ENCODE data around the gene MEF2D.

The MEF2D gene

DNA sequence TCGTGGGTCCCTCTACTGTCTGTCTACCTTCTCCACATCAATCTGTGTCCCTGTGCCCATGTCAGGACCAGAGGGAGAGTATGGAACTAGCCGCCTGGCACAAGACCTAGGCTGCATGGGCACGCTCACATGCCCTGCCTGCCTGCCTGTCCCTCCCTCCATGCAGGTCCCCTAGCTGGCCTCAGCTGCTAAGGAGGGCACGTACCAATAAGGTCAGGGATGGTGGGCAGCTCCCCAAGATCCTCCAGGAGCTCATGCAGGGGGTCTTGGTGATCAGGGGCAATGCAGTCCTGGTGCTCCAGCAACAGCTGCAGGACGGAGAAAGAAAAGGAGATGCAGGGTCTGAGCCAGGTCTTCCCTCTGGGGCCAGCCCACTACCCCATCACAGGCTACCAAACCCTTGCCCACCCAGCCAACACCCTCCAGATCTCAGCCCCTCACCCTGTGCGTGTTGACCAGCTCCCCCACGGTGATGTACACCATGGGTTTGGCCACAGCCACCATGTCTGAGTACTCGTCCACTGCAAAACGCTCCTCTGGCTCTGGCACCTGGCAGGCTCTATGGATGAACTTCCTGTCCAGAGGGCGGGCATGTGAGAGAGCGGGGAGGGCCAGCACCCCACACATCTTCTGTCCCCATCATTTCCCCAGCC is 33.1 kb upstream of the MEF2D start:
- Mint-ChIP-seq H3K36me3 (no peaks in the 10 kb centered on the region), H3K4me1 (no peaks in the 10 kb centered on the region), H3K4me3 (no peak overlapping the region), H3K9me3 (no peaks in the 10 kb centered on the region), H3K27me3 (no peaks in the 10 kb centered on the region), H3K27ac (peak overlapping the region; percentile 4)
- ATAC-seq (replicated peaks) (no peak), DNase-seq (no peak)

DNA sequence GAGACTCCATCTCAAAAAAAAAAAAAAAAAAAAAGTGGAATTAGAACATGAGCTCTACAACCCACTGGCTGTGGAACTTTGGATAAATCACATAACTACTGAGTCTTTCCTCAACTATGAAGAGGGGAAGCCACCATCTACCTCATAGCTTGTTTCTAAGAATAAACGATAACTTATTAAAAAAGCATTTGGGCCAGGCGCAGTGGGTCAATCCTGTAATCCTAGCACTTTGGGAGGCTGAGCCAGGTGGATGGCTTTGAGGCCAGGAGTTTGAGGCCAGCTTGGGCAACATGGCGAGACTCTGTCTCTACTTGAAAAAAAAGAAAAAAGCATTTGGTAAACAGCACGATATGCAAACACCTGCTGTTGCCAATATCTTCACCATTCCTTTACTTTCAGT is 31.8 kb upstream of the MEF2D start:
- Mint-ChIP-seq H3K36me3 (no peaks in the 10 kb centered on the region), H3K9me3 (no peaks in the 10 kb centered on the region), H3K4me3 (no peak overlapping the region), H3K27me3 (no peaks in the 10 kb centered on the region), H3K4me1 (peaks cover 6% of the 10 kb centered on the region in 2 donors), H3K27ac (no peak overlapping the region)
- ATAC-seq (replicated peaks), result no peak
- no peak for DNase-seq

DNA sequence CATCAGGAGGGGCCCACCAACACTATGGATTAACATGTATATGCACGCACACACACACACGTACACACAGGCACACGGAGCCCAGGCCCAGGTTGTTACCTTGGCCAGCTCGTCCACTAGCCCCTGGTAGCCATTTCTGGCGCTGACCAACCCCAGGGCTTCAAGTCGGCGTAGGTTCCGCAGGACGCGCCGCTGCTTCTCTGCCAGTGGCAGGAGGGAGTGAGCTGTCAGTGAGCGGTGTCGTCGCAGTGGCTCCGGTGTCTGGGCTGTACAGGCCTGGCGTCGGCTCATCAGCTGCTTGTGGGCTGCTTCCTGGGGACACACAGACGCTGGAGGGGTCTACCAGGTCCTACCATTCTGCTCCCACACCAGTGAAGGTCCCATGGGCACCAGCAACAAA is 29.4 kb upstream of the MEF2D start:
- Mint-ChIP-seq H3K4me3 (no peak overlapping the region), H3K27ac (no peak overlapping the region), H3K9me3 (no peaks in the 10 kb centered on the region), H3K36me3 (peaks cover 0 to 2% of the 10 kb centered on the region in 2 donors), H3K27me3 (no peaks in the 10 kb centered on the region), H3K4me1 (peaks cover 13 to 21% of the 10 kb centered on the region in 2 donors)
- DNase-seq (no peak), ATAC-seq (replicated peaks) (no peak)

DNA sequence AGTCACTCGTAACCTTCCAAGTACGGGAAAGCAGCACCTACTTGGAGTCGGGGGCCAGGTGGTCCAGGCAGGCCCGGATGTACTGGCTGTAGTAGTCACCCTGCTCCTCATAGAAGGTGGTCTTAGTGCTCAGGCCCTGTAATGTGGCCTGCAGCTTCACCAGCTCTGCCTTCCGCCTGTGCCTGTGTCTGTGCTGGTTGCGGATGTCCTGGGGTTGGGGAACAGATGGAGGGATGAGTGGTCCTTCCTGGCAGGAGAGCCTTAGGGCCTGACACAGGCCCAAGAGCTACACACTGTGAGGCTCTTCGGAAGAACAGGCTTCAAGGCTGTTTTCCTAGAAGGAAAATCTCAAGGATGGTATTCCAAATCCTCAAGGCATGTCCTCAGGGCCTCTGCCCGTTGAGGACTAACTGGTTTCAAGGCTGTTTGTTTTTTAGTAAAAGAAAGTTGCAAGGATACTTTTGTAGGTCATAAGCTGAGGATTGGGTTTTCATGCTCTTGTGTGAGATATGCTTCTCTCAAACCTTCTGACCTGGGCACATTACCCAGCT is 28.4 kb upstream of the MEF2D start:
- Mint-ChIP-seq H3K27me3 (no peaks in the 10 kb centered on the region), H3K4me3 (no peak overlapping the region), H3K27ac (no peak overlapping the region), H3K36me3 (peaks cover 0 to 2% of the 10 kb centered on the region in 2 donors), H3K9me3 (no peaks in the 10 kb centered on the region), H3K4me1 (peaks cover 21 to 31% of the 10 kb centered on the region in 2 donors)
- no peak for ATAC-seq (replicated peaks)
- no peak for DNase-seq

DNA sequence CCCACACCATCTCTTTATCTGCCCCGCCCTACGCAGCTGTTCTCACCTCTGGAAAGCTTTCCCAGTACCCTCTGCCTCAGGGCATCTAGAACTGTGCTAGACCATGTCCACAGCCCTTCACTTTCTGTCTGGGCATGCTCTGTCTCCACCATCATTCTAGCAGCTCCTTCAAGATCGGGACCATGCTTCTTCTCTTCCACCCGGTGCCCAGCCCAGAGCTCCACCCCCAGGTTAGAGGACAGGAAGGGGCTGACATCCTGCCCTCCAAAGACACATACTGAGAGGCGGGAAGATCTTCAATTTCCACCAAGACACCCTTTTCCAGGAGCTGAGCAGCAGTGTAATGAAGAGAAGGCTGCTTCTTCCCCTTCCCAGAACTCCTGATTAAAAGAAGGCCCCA is 27.7 kb upstream of the MEF2D start:
- DNase-seq (no peak), ATAC-seq (replicated peaks) (no peak)
- no peak overlapping the region for H3K4me3 Mint-ChIP-seq
- no peaks in the 10 kb centered on the region for H3K9me3 Mint-ChIP-seq
- no peaks in the 10 kb centered on the region for H3K27me3 Mint-ChIP-seq
- H3K36me3 Mint-ChIP-seq, result peaks cover 0 to 2% of the 10 kb centered on the region in 2 donors
- H3K27ac Mint-ChIP-seq, result peak overlapping the region; percentile 5
- H3K4me1 Mint-ChIP-seq, result peaks cover 24 to 35% of the 10 kb centered on the region in 2 donors

DNA sequence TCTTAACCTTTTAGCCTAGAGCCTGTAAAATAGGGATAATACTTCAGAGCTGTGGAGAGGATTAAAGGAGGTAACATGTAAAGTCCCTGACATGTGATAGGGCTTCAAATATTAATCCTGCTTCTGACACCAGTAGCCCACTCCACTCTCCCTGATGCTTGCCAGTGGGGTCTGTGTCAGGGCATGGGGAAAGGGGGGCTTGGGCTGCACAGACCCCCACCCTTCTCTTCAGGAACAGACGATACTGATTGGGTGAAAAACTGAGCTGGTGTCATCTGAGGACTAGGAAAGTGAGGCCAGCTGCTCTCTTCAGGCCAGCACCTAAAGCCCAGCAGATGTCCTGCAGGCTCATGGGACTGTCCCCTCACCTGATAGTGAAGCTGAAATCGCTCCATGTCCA is 27.0 kb upstream of the MEF2D start:
- H3K27ac Mint-ChIP-seq, result no peak overlapping the region
- H3K27me3 Mint-ChIP-seq, result no peaks in the 10 kb centered on the region
- H3K4me1 Mint-ChIP-seq, result peaks cover 24 to 35% of the 10 kb centered on the region in 2 donors
- H3K9me3 Mint-ChIP-seq, result no peaks in the 10 kb centered on the region
- ATAC-seq (replicated peaks) (no peak), DNase-seq (no peak)
- H3K4me3 Mint-ChIP-seq, result no peak overlapping the region
- H3K36me3 Mint-ChIP-seq, result peaks cover 0 to 2% of the 10 kb centered on the region in 2 donors

DNA sequence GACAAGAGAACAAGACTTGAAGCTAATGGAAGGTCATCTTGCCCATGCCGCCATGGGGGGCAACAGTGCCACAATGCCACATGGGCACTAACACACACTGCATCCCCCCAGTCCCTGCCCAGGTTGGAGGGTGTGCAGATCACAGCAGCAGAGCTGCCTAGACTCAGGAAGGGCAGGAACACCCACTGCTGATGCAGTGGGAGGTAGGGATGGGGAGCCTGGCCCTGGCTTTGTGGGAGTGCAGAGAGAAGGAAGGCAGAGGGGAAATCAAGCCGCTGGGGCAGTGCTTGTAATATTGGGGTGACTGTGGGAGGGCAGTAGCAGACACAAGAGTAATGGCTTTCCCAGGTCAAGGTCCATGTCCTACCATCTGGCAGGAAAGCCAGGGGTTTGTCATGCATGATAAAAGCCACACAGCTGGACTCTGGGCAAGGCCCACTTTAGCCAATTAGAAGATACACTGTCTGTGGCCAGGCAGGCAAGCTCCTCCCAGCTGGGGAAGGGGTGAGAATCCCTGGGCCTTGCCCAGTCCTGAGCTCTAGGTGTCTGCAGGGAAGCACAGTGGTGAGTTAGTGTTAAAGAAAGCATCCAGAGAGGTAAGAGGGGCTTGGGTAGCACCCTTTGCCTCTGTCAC is 25.4 kb upstream of the MEF2D start:
- DNase-seq (no peak), ATAC-seq (replicated peaks) (no peak)
- H3K27ac Mint-ChIP-seq, result no peak overlapping the region
- H3K4me1 Mint-ChIP-seq, result peaks cover 24 to 35% of the 10 kb centered on the region in 2 donors
- no peaks in the 10 kb centered on the region for H3K9me3 Mint-ChIP-seq
- H3K36me3 Mint-ChIP-seq, result peaks cover 0 to 2% of the 10 kb centered on the region in 2 donors
- H3K4me3 Mint-ChIP-seq, result no peak overlapping the region
- H3K27me3 Mint-ChIP-seq, result no peaks in the 10 kb centered on the region

DNA sequence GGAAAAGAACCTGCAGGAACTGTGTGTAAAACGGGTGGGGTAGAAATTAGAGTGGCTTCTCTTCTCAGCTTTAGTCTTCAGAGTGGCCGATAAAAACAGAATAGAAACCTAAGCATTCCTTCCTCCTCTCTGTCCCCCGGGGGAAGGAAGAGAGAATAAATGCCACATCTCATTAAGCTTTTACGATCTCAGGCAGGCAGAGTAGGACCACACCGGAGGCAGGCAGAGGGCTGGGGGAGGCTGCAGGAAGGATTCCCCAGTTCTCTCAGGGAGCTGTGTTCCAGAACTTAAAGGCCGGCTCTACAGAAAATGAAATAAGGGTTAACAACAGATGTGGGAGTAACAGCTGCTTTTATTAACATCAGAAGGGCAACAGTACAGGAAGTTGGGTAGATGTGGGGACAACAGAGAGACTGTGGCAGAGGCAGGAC is 24.5 kb upstream of the MEF2D start:
- peak overlapping the region; percentile 71 to 77 for H3K4me3 Mint-ChIP-seq
- peak overlapping the region; percentile 90 for H3K27ac Mint-ChIP-seq
- H3K36me3 Mint-ChIP-seq, result peaks cover 0 to 2% of the 10 kb centered on the region in 2 donors
- H3K4me1 Mint-ChIP-seq, result peaks cover 24 to 35% of the 10 kb centered on the region in 2 donors
- DNase-seq, result no peak
- H3K27me3 Mint-ChIP-seq, result no peaks in the 10 kb centered on the region
- ATAC-seq (replicated peaks), result peak; percentile 54 to 56
- H3K9me3 Mint-ChIP-seq, result no peaks in the 10 kb centered on the region

DNA sequence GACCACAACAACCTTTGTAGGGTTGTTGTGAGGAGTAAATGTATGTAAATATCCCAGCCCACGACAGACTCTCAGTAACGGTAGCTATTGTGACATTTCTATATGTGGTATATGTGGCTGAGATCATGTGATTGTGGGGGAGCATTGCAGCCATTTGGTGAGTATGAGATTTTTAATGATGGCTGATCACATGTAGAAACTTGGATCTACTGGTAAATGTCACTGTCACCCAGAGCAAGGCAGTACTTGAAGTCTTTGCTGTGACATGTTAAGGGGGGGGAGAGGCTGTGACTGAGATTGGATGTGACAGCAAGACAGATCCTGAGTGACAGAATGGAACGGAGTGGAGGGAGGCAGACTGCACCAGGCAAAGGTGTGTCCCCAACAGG is 23.9 kb upstream of the MEF2D start:
- DNase-seq (no peak), ATAC-seq (replicated peaks) (peak; percentile 81 to 84)
- Mint-ChIP-seq H3K27ac (peak overlapping the region; percentile 90), H3K9me3 (no peaks in the 10 kb centered on the region), H3K27me3 (no peaks in the 10 kb centered on the region), H3K4me3 (peak overlapping the region; percentile 71 to 77), H3K36me3 (peaks cover 0 to 2% of the 10 kb centered on the region in 2 donors), H3K4me1 (peaks cover 24 to 35% of the 10 kb centered on the region in 2 donors)

DNA sequence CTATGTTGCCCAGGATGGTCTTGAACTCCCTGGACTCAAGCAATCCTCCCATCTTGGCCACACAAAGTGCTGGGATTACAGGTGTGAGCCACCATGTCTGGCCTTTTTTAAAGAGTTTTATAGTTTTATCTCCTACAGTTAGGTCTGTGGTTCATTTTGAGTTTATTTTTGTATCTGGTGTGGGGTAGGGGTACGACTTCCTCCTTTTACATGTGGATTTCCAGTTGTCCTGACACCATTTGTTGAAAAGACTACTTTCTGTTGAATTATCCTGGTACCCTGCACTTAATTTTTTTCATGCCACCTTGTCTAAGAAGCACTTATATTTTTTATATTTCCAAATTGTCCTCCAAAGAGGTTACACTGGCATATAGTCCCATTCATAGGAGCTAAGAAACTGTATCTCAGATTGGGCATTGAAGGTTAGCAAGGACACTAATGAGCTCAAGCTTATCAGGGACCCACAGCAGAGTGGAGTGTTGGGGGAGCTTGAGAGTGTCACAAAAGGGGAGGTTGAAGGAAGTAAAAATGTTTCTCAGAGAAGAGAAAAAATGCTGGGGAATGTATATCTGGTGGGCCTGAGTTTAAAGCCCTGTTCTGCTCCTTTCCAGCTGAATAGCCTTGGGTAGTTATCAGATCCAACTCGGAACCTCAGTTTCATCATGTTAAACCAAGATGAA is 23.4 kb upstream of the MEF2D start:
- peak overlapping the region; percentile 71 to 77 for H3K4me3 Mint-ChIP-seq
- H3K27me3 Mint-ChIP-seq, result no peaks in the 10 kb centered on the region

DNA sequence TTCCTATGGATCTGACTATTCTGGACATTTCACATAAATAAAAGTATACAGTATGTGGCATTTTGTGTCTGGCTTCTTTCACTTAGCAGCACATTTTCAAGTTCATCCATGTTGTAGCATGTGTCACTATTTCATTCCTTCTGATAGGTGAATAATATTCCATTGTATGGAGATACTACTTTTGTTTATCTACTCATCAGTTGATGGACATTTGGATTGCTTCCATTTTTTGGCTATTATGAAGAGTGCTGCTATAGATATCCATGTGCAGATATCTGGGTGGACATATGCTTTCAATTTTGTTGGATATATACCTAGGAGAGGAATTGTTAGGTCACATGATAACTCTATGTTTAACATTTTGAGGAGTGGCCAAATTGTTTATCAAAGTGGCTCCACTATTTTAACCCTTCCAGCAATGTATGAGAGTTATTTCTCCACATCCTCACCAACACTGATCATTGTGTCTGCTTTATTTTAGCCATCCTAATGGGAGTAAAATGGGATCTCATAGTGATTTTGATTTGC is 21.9 kb upstream of the MEF2D start:
- DNase-seq (no peak), ATAC-seq (replicated peaks) (no peak)
- H3K27ac Mint-ChIP-seq, result peak overlapping the region; percentile 63
- no peak overlapping the region for H3K4me3 Mint-ChIP-seq
- H3K27me3 Mint-ChIP-seq, result no peaks in the 10 kb centered on the region
- peaks cover 0 to 2% of the 10 kb centered on the region in 2 donors for H3K36me3 Mint-ChIP-seq
- peaks cover 18 to 29% of the 10 kb centered on the region in 2 donors for H3K4me1 Mint-ChIP-seq
- H3K9me3 Mint-ChIP-seq, result no peaks in the 10 kb centered on the region

More for the DNA sequence above, 23.4 kb upstream of the MEF2D start:
- peak overlapping the region; percentile 90 for H3K27ac Mint-ChIP-seq
- no peaks in the 10 kb centered on the region for H3K9me3 Mint-ChIP-seq
- peaks cover 0 to 2% of the 10 kb centered on the region in 2 donors for H3K36me3 Mint-ChIP-seq
- H3K4me1 Mint-ChIP-seq, result peaks cover 24 to 35% of the 10 kb centered on the region in 2 donors
- DNase-seq (no peak), ATAC-seq (replicated peaks) (peak in 1 of 2 donors; percentile 38)

DNA sequence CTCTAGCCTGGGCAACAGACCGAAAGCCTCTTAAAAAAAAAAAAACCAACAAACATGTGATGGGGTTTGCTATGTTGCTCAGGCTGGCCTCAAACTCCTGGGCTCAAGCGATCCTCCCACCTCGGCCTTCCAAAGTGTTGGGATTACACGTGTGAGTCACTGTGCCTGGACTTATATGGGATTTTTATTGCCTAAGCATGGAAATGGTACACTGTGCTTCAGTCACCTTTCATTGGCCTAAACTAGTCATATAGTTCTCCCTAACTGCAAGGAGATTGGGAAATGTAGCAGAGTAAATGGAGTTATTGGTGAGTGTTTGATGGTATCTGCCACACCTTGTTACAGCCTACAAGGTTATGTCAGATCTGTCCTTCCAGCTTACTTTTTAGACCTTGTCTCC is 17.2 kb upstream of the MEF2D start:
- no peaks in the 10 kb centered on the region for H3K9me3 Mint-ChIP-seq
- no peaks in the 10 kb centered on the region for H3K27me3 Mint-ChIP-seq
- ATAC-seq (replicated peaks) (no peak), DNase-seq (no peak)
- H3K36me3 Mint-ChIP-seq, result no peaks in the 10 kb centered on the region
- no peak overlapping the region for H3K4me3 Mint-ChIP-seq
- H3K27ac Mint-ChIP-seq, result no peak overlapping the region
- H3K4me1 Mint-ChIP-seq, result no peaks in the 10 kb centered on the region

DNA sequence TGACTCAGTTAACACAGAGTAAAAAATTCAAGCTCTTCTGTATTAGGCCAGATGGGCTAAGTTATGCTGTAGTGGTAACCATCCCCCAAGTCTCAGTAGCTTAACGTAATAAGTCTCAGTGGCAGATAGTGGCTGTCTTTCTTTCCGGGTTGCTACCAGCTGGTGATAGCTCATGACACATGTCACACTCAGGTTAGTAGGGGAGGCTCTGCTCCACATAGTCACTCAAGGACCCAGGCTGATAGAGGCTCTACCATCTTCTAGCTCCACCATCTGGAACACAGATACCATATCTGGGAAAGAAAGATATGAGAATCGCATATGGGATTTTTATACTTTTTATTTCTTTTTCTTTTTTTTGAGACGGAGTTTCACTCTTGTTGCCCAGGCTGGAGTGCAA is 16.2 kb upstream of the MEF2D start:
- Mint-ChIP-seq H3K4me3 (no peak overlapping the region), H3K9me3 (no peaks in the 10 kb centered on the region), H3K27ac (no peak overlapping the region), H3K36me3 (no peaks in the 10 kb centered on the region), H3K27me3 (no peaks in the 10 kb centered on the region), H3K4me1 (peaks cover 3 to 6% of the 10 kb centered on the region in 2 donors)
- ATAC-seq (replicated peaks) (no peak), DNase-seq (no peak)

DNA sequence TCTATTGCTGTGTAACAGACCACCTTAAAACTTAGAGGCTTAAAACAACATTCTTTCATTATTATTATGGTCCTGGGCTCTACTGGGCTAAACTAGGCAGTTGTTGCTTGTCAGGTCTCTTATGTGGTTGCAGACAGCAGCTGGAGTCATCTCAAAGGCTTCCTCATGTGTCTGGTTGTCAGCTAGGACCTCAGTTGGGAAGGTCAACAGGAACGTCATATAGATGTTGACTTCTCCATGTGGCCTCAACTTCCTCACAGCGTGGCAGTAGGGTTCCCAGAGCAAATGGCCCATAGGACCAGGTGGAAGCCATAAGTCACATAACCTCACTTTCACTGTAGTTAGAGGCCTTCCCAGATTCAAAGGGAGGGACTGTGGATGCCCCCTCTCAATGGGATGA is 15.4 kb upstream of the MEF2D start:
- no peak overlapping the region for H3K4me3 Mint-ChIP-seq
- peaks cover 3 to 7% of the 10 kb centered on the region in 2 donors for H3K4me1 Mint-ChIP-seq
- H3K36me3 Mint-ChIP-seq, result no peaks in the 10 kb centered on the region
- no peak overlapping the region for H3K27ac Mint-ChIP-seq
- DNase-seq (no peak), ATAC-seq (replicated peaks) (no peak)
- no peaks in the 10 kb centered on the region for H3K9me3 Mint-ChIP-seq
- no peaks in the 10 kb centered on the region for H3K27me3 Mint-ChIP-seq

Data from stimulated activated naive B cell treated with anti-CD40 and anti-IgM and Interleukin-4, amounts not matched to agents 10 μg/mL and 1 μg/mL and 100 μg/mL, for 72 hours (primary cell).